ENCODE results near the gene APOBEC3G.

- TF ChIP-seq CTCF (IDR thresholded peaks at IDR 0.05; ENCODE audit: insufficient read depth, low read length) (no peak), POLR2AphosphoS5 (IDR thresholded peaks at IDR 0.05; ENCODE audit: low read depth) (no peak), REST (IDR thresholded peaks at IDR 0.05; ENCODE audit: insufficient replicate concordance, low read depth) (no peak), GABPA (IDR thresholded peaks at IDR 0.05; ENCODE audit: low read depth) (no peak), SPI1 (IDR thresholded peaks at IDR 0.05; ENCODE audit: borderline replicate concordance, low read depth) (no peak)
Observed at GRCh38 chr22:39129081-39129480, 52.0 kb downstream of the APOBEC3G start.

Measured in HL-60 (cell line).